Measurements from ENCODE around the gene NOTCH4. TPM values are rescaled to one million over a fixed set of nuclear protein-coding genes. Genes with fewer than 3 reads are reported as not detected.
"Not testable (repeated sequence)": the region's sequence is repeated elsewhere in the genome, so short reads cannot be mapped to it uniquely, and the experiment has no call there.

Gene NOTCH4
- total and polyA plus RNA-seq, 3 donors from 2014 or later, result 12.4 to 26.9 (median 15.2) TPM

DNA sequence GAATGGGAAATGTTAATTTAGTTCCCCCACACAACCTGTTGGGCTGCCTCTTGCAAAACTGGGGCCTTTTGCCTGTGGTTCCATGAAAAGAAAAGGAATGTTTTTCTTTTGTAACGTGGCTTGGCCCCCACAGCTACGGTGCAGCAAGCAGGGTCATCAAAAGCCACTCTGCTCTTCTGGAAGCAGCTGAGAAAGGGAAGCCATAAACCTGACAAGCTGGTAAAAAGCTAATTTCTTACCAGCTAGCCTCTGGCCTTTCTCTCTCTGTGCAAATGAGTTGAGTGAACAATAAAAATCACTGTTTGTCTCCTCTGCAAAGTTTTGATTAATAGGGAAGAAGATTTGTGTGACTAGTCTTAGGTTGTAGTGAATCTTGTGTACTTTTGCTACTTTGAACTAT is 23.5 kb upstream of the NOTCH4 start:
- no peak overlapping the region for H3K4me3 ChIP-seq
- no peaks in the 10 kb centered on the region for H3K9me3 ChIP-seq
- WGBS, 2 donors, result 0 to 51% methylated on average over 2 of the region's 2 CpGs
- no peaks in the 10 kb centered on the region for H3K36me3 ChIP-seq (ENCODE audit: low read depth, missing control alignments)
- TF ChIP-seq, protein P1, sequence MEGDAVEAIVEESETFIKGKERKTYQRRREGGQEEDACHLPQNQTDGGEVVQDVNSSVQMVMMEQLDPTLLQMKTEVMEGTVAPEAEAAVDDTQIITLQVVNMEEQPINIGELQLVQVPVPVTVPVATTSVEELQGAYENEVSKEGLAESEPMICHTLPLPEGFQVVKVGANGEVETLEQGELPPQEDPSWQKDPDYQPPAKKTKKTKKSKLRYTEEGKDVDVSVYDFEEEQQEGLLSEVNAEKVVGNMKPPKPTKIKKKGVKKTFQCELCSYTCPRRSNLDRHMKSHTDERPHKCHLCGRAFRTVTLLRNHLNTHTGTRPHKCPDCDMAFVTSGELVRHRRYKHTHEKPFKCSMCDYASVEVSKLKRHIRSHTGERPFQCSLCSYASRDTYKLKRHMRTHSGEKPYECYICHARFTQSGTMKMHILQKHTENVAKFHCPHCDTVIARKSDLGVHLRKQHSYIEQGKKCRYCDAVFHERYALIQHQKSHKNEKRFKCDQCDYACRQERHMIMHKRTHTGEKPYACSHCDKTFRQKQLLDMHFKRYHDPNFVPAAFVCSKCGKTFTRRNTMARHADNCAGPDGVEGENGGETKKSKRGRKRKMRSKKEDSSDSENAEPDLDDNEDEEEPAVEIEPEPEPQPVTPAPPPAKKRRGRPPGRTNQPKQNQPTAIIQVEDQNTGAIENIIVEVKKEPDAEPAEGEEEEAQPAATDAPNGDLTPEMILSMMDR (IDR thresholded peaks at IDR 0.05), result no peak
- TF ChIP-seq POLR2A (IDR thresholded peaks at IDR 0.05), result no peak
- no peak overlapping the region for H3K27ac ChIP-seq
- intact Hi-C loops (cut with DNase I; ENCODE audit: low total_unique reads), result loop anchor here (10.0 kb wide), 1 partner anchor 167 kb away; no protein-coding TSS in a partner anchor
- H3K4me1 ChIP-seq, result peaks cover 5% of the 10 kb centered on the region
- H3K27me3 ChIP-seq, result no peaks in the 10 kb centered on the region
- no peak for DNase-seq

DNA sequence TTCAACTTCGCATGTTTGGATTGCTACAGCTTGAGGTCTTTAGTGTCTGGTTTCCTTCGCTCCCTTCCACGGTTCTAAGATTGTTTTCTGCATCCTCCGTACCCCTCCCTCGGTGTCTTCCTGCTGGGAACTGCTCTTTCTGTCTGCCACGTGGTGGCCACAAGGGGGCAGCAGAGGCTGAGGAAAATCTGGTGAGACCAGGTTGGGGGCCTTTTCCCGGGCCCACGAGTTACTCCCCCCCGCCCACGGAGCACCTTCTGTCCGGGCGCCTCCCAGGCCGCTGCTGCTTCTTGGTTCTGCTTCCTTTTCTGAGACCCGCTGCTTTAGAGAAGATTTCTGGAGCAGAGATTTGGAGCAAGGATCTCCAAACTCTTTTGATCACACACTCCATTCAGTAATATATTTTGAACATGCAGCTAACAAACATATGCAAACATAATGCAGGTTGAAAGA is 21.1 kb upstream of the NOTCH4 start:
- no peak overlapping the region for H3K4me3 ChIP-seq

DNA sequence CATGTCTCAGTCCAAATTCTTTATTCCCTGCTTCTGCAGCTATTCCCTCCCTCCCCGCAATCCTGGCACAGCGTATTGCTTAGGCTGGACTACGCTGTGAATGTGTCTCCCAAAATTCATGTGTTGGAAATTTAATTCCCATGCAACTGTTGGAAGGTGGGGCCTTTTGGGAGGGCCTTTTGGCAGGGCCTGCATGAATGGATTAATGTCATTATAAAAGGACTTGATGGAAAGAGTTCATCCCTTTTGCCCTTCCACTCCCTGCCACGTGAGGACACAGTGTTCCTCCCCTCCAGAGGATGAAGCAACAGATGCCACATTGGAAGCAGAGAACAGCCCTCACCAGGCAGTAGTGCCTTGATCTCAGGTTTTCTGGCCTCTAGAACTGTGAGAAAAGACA is 20.4 kb upstream of the NOTCH4 start:
- H3K27me3 ChIP-seq, result no peaks in the 10 kb centered on the region
- WGBS, 2 donors, result 62 to 69% methylated on average over 4 of the region's 4 CpGs
- peak; percentile 61 for DNase-seq
- H3K4me1 ChIP-seq, result peaks cover 5% of the 10 kb centered on the region
- peak overlapping the region in 1 of 2 donors; percentile 66 for H3K27ac ChIP-seq
- no peaks in the 10 kb centered on the region for H3K9me3 ChIP-seq
- H3K4me3 ChIP-seq, result no peak overlapping the region
- intact Hi-C loops (cut with DNase I; ENCODE audit: low total_unique reads), result loop anchor here (10.0 kb wide), 1 partner anchor 171 kb away; no protein-coding TSS in a partner anchor
- no peaks in the 10 kb centered on the region for H3K36me3 ChIP-seq (ENCODE audit: low read depth, missing control alignments)
- no peak for TF ChIP-seq POLR2A (IDR thresholded peaks at IDR 0.05)
- TF ChIP-seq, protein P1 (IDR thresholded peaks at IDR 0.05), result peak in 1 of 3 experiments; percentile 5

More for the DNA sequence above, 21.1 kb upstream of the NOTCH4 start:
- Histone ChIP-seq H3K4me1 (peaks cover 5% of the 10 kb centered on the region), H3K9me3 (no peaks in the 10 kb centered on the region), H3K27ac (peak overlapping the region; percentile 44 to 66), H3K36me3 (ENCODE audit: low read depth, missing control alignments) (no peaks in the 10 kb centered on the region), H3K27me3 (no peaks in the 10 kb centered on the region)
- intact Hi-C loops (cut with DNase I; ENCODE audit: low total_unique reads), result loop anchor here (10.0 kb wide), 1 partner anchor 170 kb away; no protein-coding TSS in a partner anchor
- peak; percentile 90 for DNase-seq
- whole genome bisulfite sequencing, 2 donors, result 0 to 2% methylated on average over 14 of the region's 14 CpGs
- TF ChIP-seq, protein P1 (IDR thresholded peaks at IDR 0.05), result peak; percentile 89 to 95 (median 94)
- TF ChIP-seq POLR2A (IDR thresholded peaks at IDR 0.05), result no peak

DNA sequence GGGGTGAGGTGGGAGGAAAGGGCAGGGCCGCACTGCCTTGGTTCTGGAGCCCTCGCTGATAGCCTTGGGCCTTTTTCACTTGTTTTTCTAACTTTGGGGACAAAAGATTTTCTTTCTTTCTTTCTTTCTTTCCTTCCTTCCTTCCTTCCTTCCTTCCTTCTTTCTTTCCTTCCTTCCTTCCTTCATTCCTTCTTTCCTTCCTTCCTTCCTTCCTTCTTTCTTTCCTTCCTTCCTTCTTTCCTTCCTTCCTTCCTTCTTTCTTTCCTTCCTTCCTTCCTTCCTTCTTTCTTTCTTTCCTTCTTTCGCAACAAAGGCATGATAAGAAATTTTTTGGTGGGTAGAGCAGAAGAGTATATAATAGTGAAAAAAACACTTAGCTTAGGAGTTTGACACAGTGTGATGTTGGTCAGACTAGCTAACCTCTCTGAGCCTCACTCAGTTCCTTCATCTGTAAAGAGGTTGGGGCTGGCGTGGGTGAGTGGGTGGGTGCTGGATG is 18.5 kb upstream of the NOTCH4 start:
- DNase-seq; H3K4me3 ChIP-seq; H3K27ac ChIP-seq; H3K9me3 ChIP-seq; H3K4me1 ChIP-seq; H3K36me3 ChIP-seq (ENCODE audit: low read depth, missing control alignments); H3K27me3 ChIP-seq: not testable (repeated sequence)
- WGBS, 2 donors, result 75 to 91% methylated on average over 2 to 4 of the region's 4 CpGs
- intact Hi-C loops (cut with DNase I; ENCODE audit: low total_unique reads), result loop anchor here (10.0 kb wide), 1 partner anchor 172 kb away; no protein-coding TSS in a partner anchor

DNA sequence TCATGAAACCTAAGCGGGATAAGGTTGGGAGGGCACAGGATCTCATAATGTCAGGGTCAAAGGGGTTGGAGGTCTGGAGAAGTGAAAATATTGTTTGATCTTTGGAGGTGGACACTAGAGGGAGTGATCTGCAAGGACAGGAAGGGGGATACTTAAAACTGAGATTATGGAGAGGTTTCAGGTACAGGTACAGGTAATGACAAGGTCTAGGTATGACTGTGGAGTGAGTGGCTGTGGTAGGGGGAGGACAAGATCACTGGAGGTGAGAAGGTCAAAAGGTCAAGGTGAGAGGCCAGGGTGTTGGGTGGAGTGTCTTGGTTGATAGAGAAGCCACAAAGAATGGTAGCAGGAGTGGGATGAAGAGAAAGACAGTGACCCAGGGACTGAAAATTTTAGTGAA is 16.8 kb upstream of the NOTCH4 start:
- no peaks in the 10 kb centered on the region for H3K36me3 ChIP-seq (ENCODE audit: low read depth, missing control alignments)
- H3K4me1 ChIP-seq, result peaks cover 5% of the 10 kb centered on the region
- H3K27me3 ChIP-seq, result no peaks in the 10 kb centered on the region
- TF ChIP-seq POLR2A (IDR thresholded peaks at IDR 0.05), result no peak
- TF ChIP-seq, protein P1 (IDR thresholded peaks at IDR 0.05), result no peak
- no peak overlapping the region for H3K27ac ChIP-seq
- WGBS, 2 donors, result 83 to 97% methylated on average over 1 of the region's 1 CpG
- no peak for DNase-seq
- H3K9me3 ChIP-seq, result no peaks in the 10 kb centered on the region
- H3K4me3 ChIP-seq, result no peak overlapping the region
- intact Hi-C loops (cut with DNase I; ENCODE audit: low total_unique reads), result loop anchor here (10.0 kb wide), 1 partner anchor 174 kb away; no protein-coding TSS in a partner anchor

Measured in testis (tissue), 3 donors.